GM19238 (cell line): ENCODE data around the gene HSH2D.
A peak's percentile ranks its signal among the peaks of the same experiment; 100 is the strongest.
"Not testable (repeated sequence)": the region's sequence is repeated elsewhere in the genome, so short reads cannot be mapped to it uniquely, and the experiment has no call there.

ENCODE experiments used
- DNase-seq: peaks from one replicate; pipeline ENCODE4 v3.0.0; 2011; ENCODE audit warnings: low spot score; ENCODE audit not compliant: insufficient read length

HSH2D gene

DNA sequence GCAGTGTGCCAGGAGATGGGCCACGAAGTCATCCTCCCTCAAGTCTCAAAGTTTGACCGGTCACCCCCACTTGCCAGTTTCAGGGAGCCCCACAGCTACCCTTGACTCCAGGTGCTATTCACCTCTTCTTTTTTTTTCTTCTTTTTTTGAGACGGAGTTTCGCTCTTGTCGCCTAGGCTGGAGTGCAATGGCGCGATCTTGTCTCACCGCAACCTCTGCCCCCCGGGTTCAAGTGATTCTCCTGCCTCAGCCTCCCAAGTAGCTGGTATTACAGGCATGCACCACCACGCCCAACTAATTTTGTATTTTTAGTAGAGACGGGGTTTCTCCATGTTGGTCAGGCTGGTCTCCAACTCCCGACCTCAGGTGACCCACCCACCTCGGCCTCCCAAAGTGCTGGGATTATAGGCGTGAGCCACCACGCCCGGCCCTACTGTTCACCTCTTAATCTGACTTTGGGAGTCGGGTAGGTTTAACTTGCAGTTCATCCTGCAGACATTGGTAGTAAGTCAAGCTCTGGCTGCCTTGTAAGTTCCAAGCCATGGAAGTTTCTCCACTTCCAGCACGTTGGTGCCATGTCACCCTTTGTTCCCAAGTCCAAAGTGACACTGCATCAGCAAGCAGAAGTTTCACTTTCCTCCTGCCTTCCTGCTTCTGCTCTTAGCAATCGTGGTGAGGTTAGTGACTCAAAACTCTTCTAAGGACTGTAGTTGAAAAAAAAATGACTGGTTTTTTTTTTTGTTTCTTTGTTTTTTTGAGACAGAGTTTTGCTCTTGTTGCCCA lies 24.2 kb upstream of the HSH2D start:
- DNase-seq, result not testable (repeated sequence)

DNA sequence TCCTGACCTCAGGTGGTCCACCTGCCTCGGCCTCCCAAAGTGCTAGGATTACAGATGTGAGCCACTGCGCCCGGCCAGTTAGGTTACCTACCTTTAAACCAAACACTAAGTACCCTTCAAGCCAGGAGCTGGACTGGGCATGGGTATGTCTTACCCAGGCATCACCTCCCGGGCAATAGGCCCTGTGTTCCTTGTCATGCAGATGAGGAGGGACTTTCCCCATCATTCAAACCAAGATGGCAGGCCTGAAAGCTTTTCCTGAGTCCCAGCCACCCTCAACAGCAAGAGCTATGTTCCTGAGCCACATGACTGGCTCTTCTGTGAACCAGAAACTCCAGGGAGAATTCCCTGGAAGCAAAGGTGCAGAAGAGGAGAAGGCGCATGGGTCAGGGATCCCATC lies 22.3 kb upstream of the HSH2D start:
- DNase-seq, result no peak

GRCh38 chr19:16121967-16122366 lies 21.5 kb upstream of the HSH2D start:
- no peak for DNase-seq

DNA sequence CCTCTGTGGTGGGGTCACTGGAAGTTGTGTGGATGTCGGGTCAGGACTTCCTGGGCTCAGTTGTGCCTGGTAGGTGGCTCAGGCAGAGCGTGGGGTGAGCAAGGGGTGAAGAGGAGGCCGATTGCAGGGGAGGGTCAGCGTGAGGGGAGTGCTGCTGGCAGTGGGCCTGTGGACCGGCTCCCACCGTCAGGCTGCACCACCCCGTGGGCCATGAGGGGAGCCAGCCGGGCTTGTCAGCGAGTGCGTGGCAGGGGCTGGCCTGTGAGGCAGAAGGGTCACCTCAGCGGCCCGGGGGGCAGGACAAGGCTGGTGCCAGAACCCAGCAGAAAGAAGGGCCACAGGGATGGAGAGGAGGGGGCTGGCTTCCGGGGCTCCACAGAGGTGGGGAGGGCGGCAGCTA lies 18.5 kb upstream of the HSH2D start:
- DNase-seq, result no peak

GRCh38 chr19:16125737-16126495 lies 17.6 kb upstream of the HSH2D start:
- DNase-seq, result no peak

- no peak for DNase-seq
Observed at GRCh38 chr19:16127080-16127479, 16.4 kb upstream of the HSH2D start.

GRCh38 chr19:16127776-16128371 lies 15.6 kb upstream of the HSH2D start:
- no peak for DNase-seq

- no peak for DNase-seq
Observed at GRCh38 chr19:16131648-16132047, 11.8 kb upstream of the HSH2D start.

GRCh38 chr19:16133818-16134217 lies 9.7 kb upstream of the HSH2D start:
- DNase-seq, result no peak

DNA sequence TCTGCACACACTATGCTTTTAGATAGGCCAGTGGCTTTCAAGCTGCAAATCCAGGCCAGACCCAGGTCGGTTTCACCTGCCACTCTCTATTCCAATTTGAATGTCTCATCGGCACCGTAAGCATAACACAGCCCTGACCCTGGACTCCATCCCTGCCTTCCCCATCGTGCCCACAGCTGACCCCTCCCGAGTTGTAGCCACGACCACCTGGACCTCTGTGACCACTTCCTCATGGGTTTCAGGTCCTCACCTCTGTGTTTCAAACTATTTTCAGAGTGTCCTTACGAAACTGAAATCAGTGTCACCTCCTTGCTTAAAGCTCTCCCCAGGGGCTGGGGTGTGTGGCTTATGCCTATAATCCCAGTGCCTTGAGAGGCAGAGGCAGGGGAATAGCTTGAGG lies 9.0 kb upstream of the HSH2D start:
- DNase-seq, result peak; percentile 55

DNA sequence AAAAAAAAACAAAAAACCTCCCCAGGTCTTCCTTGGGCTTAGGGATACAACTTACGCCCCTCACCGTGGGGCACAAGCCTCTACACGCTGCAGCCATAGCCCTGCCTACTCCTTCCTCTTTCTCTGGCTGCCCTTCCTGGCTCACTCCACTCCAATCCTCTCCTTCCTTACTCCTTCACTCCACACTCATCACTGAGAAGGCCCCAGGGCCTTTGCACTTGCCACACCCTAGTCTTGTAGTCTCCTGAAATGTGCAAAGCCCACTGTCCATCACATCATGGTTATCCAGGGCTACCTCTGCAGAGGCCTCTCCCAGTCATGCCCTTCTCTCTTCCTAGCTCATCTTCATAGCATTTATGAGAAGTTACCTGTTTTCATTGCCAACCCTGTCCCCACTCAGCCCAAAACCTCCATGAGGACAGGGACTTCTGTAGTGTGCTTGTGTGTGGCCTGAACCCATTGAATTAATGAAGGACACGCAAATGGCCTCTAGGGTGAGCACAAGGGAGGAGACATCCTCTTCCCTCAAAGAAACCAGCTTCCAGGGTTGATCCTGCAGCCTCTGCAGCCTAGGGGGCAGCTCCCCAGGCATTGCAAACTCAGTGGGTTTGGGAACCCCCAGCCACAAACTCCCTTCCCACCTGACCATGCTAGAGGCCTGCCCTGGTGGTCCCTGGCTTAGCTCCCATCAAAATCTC lies 7.9 kb upstream of the HSH2D start:
- no peak for DNase-seq

DNA sequence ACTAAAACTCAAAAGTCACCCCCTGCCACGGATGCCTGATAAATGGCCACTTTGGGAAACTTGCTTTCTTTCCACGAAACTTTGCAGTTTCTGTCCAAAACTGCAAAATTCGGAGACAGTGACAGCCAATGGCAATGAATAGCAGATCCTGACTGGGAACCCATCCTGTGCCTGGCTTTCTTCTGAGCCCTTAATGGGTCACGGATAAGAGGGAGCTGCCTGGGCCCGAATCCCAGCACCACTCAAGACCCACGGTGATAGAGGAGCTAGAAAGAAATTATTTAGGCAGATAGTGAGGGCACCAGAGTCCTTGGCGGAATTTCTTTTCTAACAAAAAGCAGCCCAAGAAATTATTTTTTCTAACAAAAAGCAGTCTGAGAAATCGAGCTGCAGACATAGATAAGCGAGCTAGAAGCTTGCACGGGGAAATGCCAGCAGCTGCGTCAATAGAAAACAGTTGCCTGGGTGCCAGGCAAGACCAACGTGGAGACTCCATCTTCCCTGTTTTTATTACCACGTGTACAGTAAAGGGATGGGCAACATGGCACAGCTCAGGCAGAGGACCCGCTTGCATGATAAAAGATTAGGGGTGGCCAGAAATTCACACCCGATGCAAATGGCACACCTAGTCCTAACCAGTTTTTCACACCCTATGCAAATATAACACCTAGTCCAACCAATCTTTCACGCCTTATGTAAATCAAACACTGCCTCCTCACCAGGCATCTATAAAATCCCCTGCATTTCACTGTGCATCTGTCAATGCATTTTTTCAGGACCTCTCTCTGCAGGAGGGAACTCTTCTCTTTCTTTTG lies 7.1 kb upstream of the HSH2D start:
- DNase-seq, result no peak

- DNase-seq, result no peak
Observed at GRCh38 chr19:16139752-16140151, 3.7 kb upstream of the HSH2D start.

GRCh38 chr19:16141043-16141442 lies 2.4 kb upstream of the HSH2D start:
- peak; percentile 55 for DNase-seq

GRCh38 chr19:16142032-16142580 lies 1.4 kb upstream of the HSH2D start:
- no peak for DNase-seq

- DNase-seq, result no peak
Observed at GRCh38 chr19:16144216-16144581, 714 bp downstream of the HSH2D start.

GRCh38 chr19:16146112-16146511 lies 2.6 kb downstream of the HSH2D start:
- no peak for DNase-seq

DNA sequence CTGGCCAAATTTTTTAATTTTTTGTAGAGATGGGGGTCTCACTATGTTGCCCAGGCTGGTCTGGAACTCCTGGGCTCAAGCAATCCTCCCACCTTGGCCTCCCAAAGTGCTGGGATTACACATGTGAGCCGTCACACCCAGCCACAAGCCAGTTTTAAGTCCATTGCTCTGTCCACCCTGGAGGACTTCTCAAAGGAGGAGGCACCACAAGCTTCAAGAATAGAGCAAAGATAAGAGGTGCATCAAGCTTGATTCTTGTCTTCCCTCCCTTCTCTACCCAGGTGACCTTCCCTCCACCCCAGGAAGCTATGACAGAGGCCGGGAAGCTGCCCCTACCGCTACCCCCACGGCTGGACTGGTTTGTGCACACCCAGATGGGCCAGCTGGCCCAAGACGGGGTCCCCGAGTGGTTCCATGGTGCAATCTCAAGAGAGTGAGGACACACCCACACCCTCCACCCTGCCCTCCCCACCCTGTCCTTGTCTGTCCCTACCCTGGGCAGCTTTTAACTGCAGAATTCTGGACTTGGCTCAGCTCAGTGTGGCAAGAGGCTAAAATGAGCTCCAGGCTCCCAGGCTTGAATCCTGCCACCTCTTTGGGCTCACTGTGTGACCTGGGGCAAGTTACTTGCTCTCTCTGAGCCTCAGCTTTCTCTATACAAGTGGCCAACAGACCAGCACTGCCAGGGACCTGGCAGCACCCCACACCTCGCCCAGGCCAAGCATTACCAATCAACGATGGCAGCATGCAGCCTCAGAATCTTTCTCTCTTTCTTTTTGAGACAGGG lies 5.2 kb downstream of the HSH2D start:
- DNase-seq, result no peak

- no peak for DNase-seq
Observed at GRCh38 chr19:16153582-16154336, 10.3 kb downstream of the HSH2D start.
